H9 (cell line): Measurements from ENCODE around the gene GPAT3. TPM values are rescaled to one million over a fixed set of nuclear protein-coding genes. Genes with fewer than 3 reads are reported as not detected.

Experiments
- DNase-seq: peaks from one replicate; pipeline ENCODE4 v3.0.0-alpha.2; 2017
- H2AFZ ChIP-seq: one replicate; pipeline ENCODE4 v1.6.1; 2013; ENCODE audit warnings: mild to moderate bottlenecking, low read length, control low read depth, moderate library complexity
- H2AK5ac ChIP-seq: 2 replicates; pipeline ENCODE4 v1.6.1; 2013; ENCODE audit warnings: low read length, control low read depth, mixed read lengths; ENCODE audit not compliant: insufficient read length
- H2BK120ac ChIP-seq: one replicate; pipeline ENCODE4 v1.6.1; 2013; ENCODE audit warnings: low read depth, mild to moderate bottlenecking, low read length, control low read depth, inconsistent platforms; ENCODE audit not compliant: poor library complexity, severe bottlenecking
- H2BK12ac ChIP-seq: 2 replicates; pipeline ENCODE4 v1.6.1; 2013; ENCODE audit warnings: low read length, control low read depth, mixed read lengths, low read depth; ENCODE audit not compliant: insufficient read length
- H2BK15ac ChIP-seq: 2 replicates; pipeline ENCODE4 v1.6.1; 2013; ENCODE audit warnings: low read depth, low read length, control low read depth
- H2BK20ac ChIP-seq: one replicate; pipeline ENCODE4 v1.6.1; 2013; ENCODE audit warnings: low read depth, mild to moderate bottlenecking, low read length, control low read depth, inconsistent platforms; ENCODE audit not compliant: poor library complexity, severe bottlenecking
- H2BK5ac ChIP-seq: 2 replicates; pipeline ENCODE4 v1.6.1; 2013; ENCODE audit warnings: low read length, control low read depth, mixed read lengths; ENCODE audit not compliant: insufficient read length
- H3K14ac ChIP-seq: 2 replicates; pipeline ENCODE4 v1.6.1; 2013; ENCODE audit warnings: low read length, control low read depth; ENCODE audit not compliant: insufficient read depth
- H3K18ac ChIP-seq: 2 replicates; pipeline ENCODE4 v1.6.1; 2013; ENCODE audit warnings: low read depth, mild to moderate bottlenecking, mixed read lengths, low read length, control low read depth; ENCODE audit not compliant: insufficient read length
- H3K23ac ChIP-seq: 2 replicates; pipeline ENCODE4 v1.6.1; 2013; ENCODE audit warnings: low read length, control low read depth, mixed read lengths, low read depth; ENCODE audit not compliant: insufficient read length
- H3K23me2 ChIP-seq: 2 replicates; pipeline ENCODE4 v1.6.1; 2013; ENCODE audit warnings: low read depth, mild to moderate bottlenecking, mixed read lengths, low read length, control low read depth; ENCODE audit not compliant: insufficient read length, poor library complexity, severe bottlenecking
- H3K27ac ChIP-seq: 2 replicates; pipeline ENCODE4 v1.5.1; 2013; ENCODE audit warnings: low read length, control low read depth, mixed read lengths, low read depth; ENCODE audit not compliant: insufficient read length
- H3K27me3 ChIP-seq: 2 replicates; pipeline ENCODE4 v1.6.1; 2013; ENCODE audit warnings: low read length, control low read depth, inconsistent platforms; ENCODE audit not compliant: insufficient read depth
- H3K4ac ChIP-seq: 2 replicates; pipeline ENCODE4 v1.6.1; 2013; ENCODE audit warnings: low read depth, mild to moderate bottlenecking, control low read depth, inconsistent platforms, low read length, moderate library complexity
- H3K4me1 ChIP-seq: 2 replicates; pipeline ENCODE4 v1.6.1; 2013; ENCODE audit warnings: low read length, control low read depth, inconsistent platforms; ENCODE audit not compliant: insufficient read depth
- H3K4me2 ChIP-seq: 2 replicates; pipeline ENCODE4 v1.6.1; 2013; ENCODE audit warnings: low read length, control low read depth, mixed read lengths; ENCODE audit not compliant: insufficient read length, insufficient read depth
- H3K56ac ChIP-seq: 2 replicates; pipeline ENCODE4 v1.6.1; 2013; ENCODE audit warnings: low read depth, mild to moderate bottlenecking, mixed read lengths, low read length, control low read depth; ENCODE audit not compliant: insufficient read length
- H3K79me1 ChIP-seq: 2 replicates; pipeline ENCODE4 v1.6.1; 2013; ENCODE audit warnings: low read depth, mild to moderate bottlenecking, moderate library complexity, low read length, control low read depth, inconsistent platforms; ENCODE audit not compliant: insufficient read depth, poor library complexity, severe bottlenecking
- H3K79me2 ChIP-seq: 2 replicates; pipeline ENCODE4 v1.6.1; 2013; ENCODE audit warnings: low read length, control low read depth, inconsistent platforms; ENCODE audit not compliant: insufficient read depth
- H3K9ac ChIP-seq: 2 replicates; pipeline ENCODE4 v1.6.1; 2013; ENCODE audit warnings: low read length, control low read depth, mixed read lengths; ENCODE audit not compliant: insufficient read length; ENCODE audit errors: extremely low read depth
- H3K9me3 ChIP-seq: one replicate; pipeline ENCODE4 v1.6.1; 2013; ENCODE audit warnings: low read depth, low read length, inconsistent platforms; ENCODE audit not compliant: control insufficient read depth
- H3T11ph ChIP-seq: one replicate; pipeline ENCODE4 v1.6.1; 2013; ENCODE audit warnings: mild to moderate bottlenecking, low read length, control low read depth, inconsistent platforms
- H4K20me1 ChIP-seq: one replicate; pipeline ENCODE4 v1.6.1; 2013; ENCODE audit not compliant: control insufficient read depth, insufficient read length, insufficient read depth
- H4K5ac ChIP-seq: 2 replicates; pipeline ENCODE4 v1.6.1; 2013; ENCODE audit warnings: low read depth, mild to moderate bottlenecking, mixed read lengths, low read length, control low read depth; ENCODE audit not compliant: insufficient read length
- H4K8ac ChIP-seq: replicated peaks from 2 replicates; pipeline ENCODE4 v1.6.1; 2013; ENCODE audit warnings: low read length, control low read depth, mixed read lengths, low read depth; ENCODE audit not compliant: insufficient read length
- H4K91ac ChIP-seq: 2 replicates; pipeline ENCODE4 v1.6.1; 2013; ENCODE audit warnings: low read depth, mild to moderate bottlenecking, moderate library complexity, mixed read lengths, low read length, control low read depth; ENCODE audit not compliant: insufficient read length
- H3K27ac Mint-ChIP-seq, 3 experiments: 2 replicates in 2 of 3; 3 replicates in 1 of 3; pipeline ENCODE4 v1.8.0; 2020 to 2021; ENCODE audit warnings: mixed read lengths in 3 of 3, mild to moderate bottlenecking in 1 of 3, moderate library complexity in 1 of 3
- H3K27me3 Mint-ChIP-seq: 2 replicates; pipeline ENCODE4 v1.8.0; 2021; ENCODE audit warnings: low read depth, mild to moderate bottlenecking, moderate library complexity, mixed read lengths
- H3K36me3 Mint-ChIP-seq, 3 experiments: 2 replicates in 2 of 3; 3 replicates in 1 of 3; pipeline ENCODE4 v1.8.0; 2020 to 2021; ENCODE audit warnings: low read depth in 3 of 3, mixed read lengths in 3 of 3; ENCODE audit not compliant: insufficient read depth in 1 of 3
- H3K4me1 Mint-ChIP-seq, 2 experiments: 2 replicates each; pipeline ENCODE4 v1.8.0; 2020; ENCODE audit warnings: mixed read lengths in 2 of 2
- H3K4me3 Mint-ChIP-seq, 2 experiments: 2 replicates in 1 of 2; 3 replicates in 1 of 2; pipeline ENCODE4 v1.8.0; 2020 to 2021; ENCODE audit warnings: mild to moderate bottlenecking in 2 of 2, mixed read lengths in 2 of 2, moderate library complexity in 1 of 2
- H3K9me3 Mint-ChIP-seq, 2 experiments: 2 replicates in 1 of 2; 3 replicates in 1 of 2; pipeline ENCODE4 v1.8.0; 2020; ENCODE audit warnings: mild to moderate bottlenecking in 2 of 2, mixed read lengths in 2 of 2, moderate library complexity in 1 of 2
- total RNA-seq: library from RNA; stranded (reverse); gene quantifications from 2 replicates; pipeline ENCODE4 v1.2.1, GENCODE V29; 2021
- TF ChIP-seq, protein P1 (sequence below): fragments of 200-600 bp; sonication (generic); conservative IDR thresholded peaks from 3 replicates; pipeline ENCODE4 v1.8.0; 2021; ENCODE audit warnings: antibody characterized with exemption, mild to moderate bottlenecking

The GPAT3 gene
- total RNA-seq, 1 experiment from 2014 or later, result 1.8 TPM

DNA sequence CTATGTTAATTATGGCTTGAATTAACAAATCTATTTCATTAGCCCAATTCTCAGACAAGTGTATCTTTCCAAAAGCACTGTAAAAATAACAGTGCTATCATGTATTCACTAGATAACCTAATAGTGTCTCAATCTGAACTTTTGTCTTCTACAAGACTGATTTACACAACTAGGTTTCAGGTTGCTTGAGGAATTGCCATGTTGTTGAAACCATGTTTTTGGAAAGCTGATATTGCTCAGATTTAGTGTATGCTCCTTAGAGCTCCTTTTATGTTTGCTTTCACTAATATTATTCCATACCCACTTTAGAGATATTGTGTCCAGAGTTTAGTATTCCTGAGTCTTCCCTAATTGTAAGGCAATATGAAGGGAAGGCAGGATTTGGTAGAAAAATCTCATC, 70.6 kb downstream of the GPAT3 start:
- H3K18ac ChIP-seq, result no peak overlapping the region
- H2BK15ac ChIP-seq, result no peak overlapping the region
- no peak overlapping the region for H2BK120ac ChIP-seq
- no peak overlapping the region for H4K8ac ChIP-seq
- no peak for DNase-seq
- no peak overlapping the region for H2AFZ ChIP-seq
- H3K9me3 Mint-ChIP-seq, result peaks cover 0 to 3% of the 10 kb centered on the region in 2 experiments; a peak in 3 of 5 replicates
- no peak overlapping the region for H2AK5ac ChIP-seq
- H3K56ac ChIP-seq, result no peak overlapping the region
- H2BK12ac ChIP-seq, result no peak overlapping the region
- no peaks in the 10 kb centered on the region for H3K27me3 ChIP-seq
- H3K9me3 ChIP-seq, result no peaks in the 10 kb centered on the region
- H3K79me1 ChIP-seq, result no peaks in the 10 kb centered on the region
- no peaks in the 10 kb centered on the region for H3K23me2 ChIP-seq
- H3K27ac Mint-ChIP-seq, result peak overlapping the region in 1 of 3 experiments; percentile 14; a peak in 1 of 7 replicates
- no peak overlapping the region for H3T11ph ChIP-seq
- no peaks in the 10 kb centered on the region for H3K79me2 ChIP-seq
- H2BK5ac ChIP-seq, result no peak overlapping the region
- H4K5ac ChIP-seq, result no peak overlapping the region
- no peak overlapping the region for H3K23ac ChIP-seq
- TF ChIP-seq, protein P1, sequence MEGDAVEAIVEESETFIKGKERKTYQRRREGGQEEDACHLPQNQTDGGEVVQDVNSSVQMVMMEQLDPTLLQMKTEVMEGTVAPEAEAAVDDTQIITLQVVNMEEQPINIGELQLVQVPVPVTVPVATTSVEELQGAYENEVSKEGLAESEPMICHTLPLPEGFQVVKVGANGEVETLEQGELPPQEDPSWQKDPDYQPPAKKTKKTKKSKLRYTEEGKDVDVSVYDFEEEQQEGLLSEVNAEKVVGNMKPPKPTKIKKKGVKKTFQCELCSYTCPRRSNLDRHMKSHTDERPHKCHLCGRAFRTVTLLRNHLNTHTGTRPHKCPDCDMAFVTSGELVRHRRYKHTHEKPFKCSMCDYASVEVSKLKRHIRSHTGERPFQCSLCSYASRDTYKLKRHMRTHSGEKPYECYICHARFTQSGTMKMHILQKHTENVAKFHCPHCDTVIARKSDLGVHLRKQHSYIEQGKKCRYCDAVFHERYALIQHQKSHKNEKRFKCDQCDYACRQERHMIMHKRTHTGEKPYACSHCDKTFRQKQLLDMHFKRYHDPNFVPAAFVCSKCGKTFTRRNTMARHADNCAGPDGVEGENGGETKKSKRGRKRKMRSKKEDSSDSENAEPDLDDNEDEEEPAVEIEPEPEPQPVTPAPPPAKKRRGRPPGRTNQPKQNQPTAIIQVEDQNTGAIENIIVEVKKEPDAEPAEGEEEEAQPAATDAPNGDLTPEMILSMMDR, result no peak
- H3K27ac ChIP-seq, result no peak overlapping the region
- H4K20me1 ChIP-seq, result no peaks in the 10 kb centered on the region
- H3K4me1 Mint-ChIP-seq, result peaks cover 5% of the 10 kb centered on the region in 2 experiments
- no peak overlapping the region for H4K91ac ChIP-seq
- H3K4ac ChIP-seq, result no peak overlapping the region
- H3K4me3 Mint-ChIP-seq, result no peak overlapping the region
- H3K4me1 ChIP-seq, result no peaks in the 10 kb centered on the region; the same call in 1 of the 2 replicates
- H3K36me3 Mint-ChIP-seq, result no peaks in the 10 kb centered on the region; a peak in 1 of 7 replicates
- no peak overlapping the region for H3K14ac ChIP-seq
- no peak overlapping the region for H3K4me2 ChIP-seq
- H3K9ac ChIP-seq, result no peak overlapping the region
- H3K27me3 Mint-ChIP-seq, result no peaks in the 10 kb centered on the region
- H2BK20ac ChIP-seq, result no peak overlapping the region
